Smooth muscle cell (in vitro differentiated cells): ENCODE results near the gene BACH2. TPM values are rescaled to one million over a fixed set of nuclear protein-coding genes. Genes with fewer than 3 reads are reported as not detected.
"Not testable (repeated sequence)": the region's sequence is repeated elsewhere in the genome, so short reads cannot be mapped to it uniquely, and the experiment has no call there.

Source experiments
- DNase-seq: peaks from one replicate; lab custom pipeline; 2025; ENCODE audit not compliant: unreplicated experiment; lab: John Stamatoyannopoulos, UW
- H2AFZ ChIP-seq: fragments of 200-600 bp; sonication (generic); 2 replicates; pipeline ENCODE4 v1.6.0; 2016; ENCODE audit warnings: antibody characterized with exemption, low read depth, mild to moderate bottlenecking
- H3F3A ChIP-seq: fragments of 200-600 bp; sonication (generic); 2 replicates; pipeline ENCODE4 v1.6.0; 2017; ENCODE audit warnings: antibody characterized with exemption, low read depth
- H3K27ac ChIP-seq: fragments of 200-600 bp; sonication (generic); 2 replicates; pipeline ENCODE4 v1.5.1; 2016; ENCODE audit warnings: low read depth, mild to moderate bottlenecking
- H3K27me3 ChIP-seq: fragments of 200-600 bp; sonication (generic); 2 replicates; pipeline ENCODE4 v1.6.1; 2016; ENCODE audit warnings: low read depth, mild to moderate bottlenecking
- H3K36me3 ChIP-seq: fragments of 200-600 bp; sonication (generic); 2 replicates; pipeline ENCODE4 v1.5.1; 2016; ENCODE audit warnings: low read depth
- H3K4me1 ChIP-seq: fragments of 200-600 bp; sonication (generic); 2 replicates; pipeline ENCODE4 v1.5.1; 2016; ENCODE audit warnings: low read depth
- H3K4me2 ChIP-seq: fragments of 200-600 bp; sonication (generic); 2 replicates; pipeline ENCODE4 v1.6.0; 2016; ENCODE audit warnings: mild to moderate bottlenecking
- H3K4me3 ChIP-seq: fragments of 200-600 bp; sonication (generic); 2 replicates; pipeline ENCODE4 v1.5.1; 2016; ENCODE audit warnings: mild to moderate bottlenecking
- H3K79me2 ChIP-seq: fragments of 200-600 bp; sonication (generic); 2 replicates; pipeline ENCODE4 v1.6.0; 2016; ENCODE audit warnings: low read depth, mild to moderate bottlenecking
- H3K9ac ChIP-seq: fragments of 200-600 bp; sonication (generic); 2 replicates; pipeline ENCODE4 v1.6.0; 2016; ENCODE audit warnings: low read depth
- H3K9me3 ChIP-seq: fragments of 200-600 bp; sonication (generic); replicated peaks from 2 replicates; pipeline ENCODE4 v1.5.1; 2016; ENCODE audit warnings: low read depth
- H4K20me1 ChIP-seq: fragments of 200-600 bp; sonication (generic); 2 replicates; pipeline ENCODE4 v1.6.0; 2016; ENCODE audit warnings: low read depth
- CTCF ChIP-seq: fragments of 200-600 bp; sonication (generic); IDR thresholded peaks from 2 replicates; pipeline ENCODE4 v1.5.1; 2017; ENCODE audit warnings: borderline replicate concordance, mild to moderate bottlenecking, antibody characterized with exemption; ENCODE audit not compliant: insufficient read depth, poor library complexity, severe bottlenecking
- WGBS: methylation state at CpG from one replicate; pipeline ENCODE4 v1.1.7; 2016; ENCODE audit warnings: low lambda C conversion rate; 5-methylcytosine and 5-hydroxymethylcytosine counted together
- polyA plus RNA-seq: library from polyadenylated mRNA; unstranded; fragments of >200 nt; fragmentation: Nextera tagmentation; extraction: Ambion mirVana; gene quantifications from 2 replicates; pipeline ENCODE4 v1.2.1, GENCODE V29; 2016
- total RNA-seq: library from RNA; depleted of rRNA; stranded (reverse); fragments of >200 nt; gene quantifications from 2 replicates; pipeline ENCODE4 v1.2.3, GENCODE V29; 2014

The BACH2 gene
- total and polyA plus RNA-seq, 2 experiments from 2014 or later, result 3.0 to 4.5 TPM

GRCh38 chr6:90136837-90137568 is 159.6 kb downstream of the BACH2 start:
- no peaks in the 10 kb centered on the region for H3K27me3 ChIP-seq
- peak overlapping the region; percentile 80 for H3K9ac ChIP-seq
- TF ChIP-seq CTCF, result no peak
- H3K79me2 ChIP-seq, result no peaks in the 10 kb centered on the region
- H2AFZ ChIP-seq, result no peak overlapping the region
- H3K4me3 ChIP-seq, result peak overlapping the region; percentile 1
- no peaks in the 10 kb centered on the region for H3K9me3 ChIP-seq
- H3K27ac ChIP-seq, result peak overlapping the region; percentile 92
- peak overlapping the region; percentile 74 for H3K4me2 ChIP-seq
- H3K36me3 ChIP-seq, result no peaks in the 10 kb centered on the region
- peaks cover 18% of the 10 kb centered on the region for H3F3A ChIP-seq
- H4K20me1 ChIP-seq, result no peaks in the 10 kb centered on the region
- peaks cover 8% of the 10 kb centered on the region for H3K4me1 ChIP-seq
- DNase-seq, result no peak
- 29% methylated on average over 2 of the region's 2 CpGs for whole genome bisulfite sequencing

GRCh38 chr6:90136176-90136575 is 160.5 kb downstream of the BACH2 start:
- H3K27ac ChIP-seq, result peak overlapping the region; percentile 92
- H2AFZ ChIP-seq, result no peak overlapping the region
- no peaks in the 10 kb centered on the region for H3K79me2 ChIP-seq
- H3K4me3 ChIP-seq, result no peak overlapping the region
- DNase-seq, result no peak
- H3K4me2 ChIP-seq, result peak overlapping the region; percentile 74
- no peaks in the 10 kb centered on the region for H3K9me3 ChIP-seq
- WGBS, result 48% methylated on average over 2 of the region's 2 CpGs
- H3K9ac ChIP-seq, result peak overlapping the region; percentile 80
- TF ChIP-seq CTCF, result no peak
- H3K36me3 ChIP-seq, result no peaks in the 10 kb centered on the region
- no peaks in the 10 kb centered on the region for H3K27me3 ChIP-seq
- no peaks in the 10 kb centered on the region for H4K20me1 ChIP-seq
- H3K4me1 ChIP-seq, result peaks cover 8% of the 10 kb centered on the region
- H3F3A ChIP-seq, result peaks cover 18% of the 10 kb centered on the region

GRCh38 chr6:90135667-90136066 is 161.0 kb downstream of the BACH2 start:
- no peak overlapping the region for H2AFZ ChIP-seq
- H3K36me3 ChIP-seq, result no peaks in the 10 kb centered on the region
- peak overlapping the region; percentile 74 for H3K4me2 ChIP-seq
- H3K4me1 ChIP-seq, result peaks cover 8% of the 10 kb centered on the region
- peak overlapping the region; percentile 92 for H3K27ac ChIP-seq
- WGBS, result 5% methylated on average over 5 of the region's 5 CpGs
- no peaks in the 10 kb centered on the region for H3K79me2 ChIP-seq
- no peaks in the 10 kb centered on the region for H3K27me3 ChIP-seq
- no peaks in the 10 kb centered on the region for H3K9me3 ChIP-seq
- no peak overlapping the region for H3K4me3 ChIP-seq
- peak overlapping the region; percentile 80 for H3K9ac ChIP-seq
- no peak for DNase-seq
- TF ChIP-seq CTCF, result no peak
- H4K20me1 ChIP-seq, result no peaks in the 10 kb centered on the region
- peaks cover 18% of the 10 kb centered on the region for H3F3A ChIP-seq

GRCh38 chr6:90133664-90134063 is 163.0 kb downstream of the BACH2 start:
- H3K4me1 ChIP-seq, H3K27me3 ChIP-seq, H3K9me3 ChIP-seq, H3K27ac ChIP-seq, DNase-seq, H3K36me3 ChIP-seq, H3K9ac ChIP-seq, H3K79me2 ChIP-seq, H3K4me3 ChIP-seq, H2AFZ ChIP-seq, H4K20me1 ChIP-seq, H3K4me2 ChIP-seq: not testable (repeated sequence)
- 97% methylated on average over 3 of the region's 3 CpGs for WGBS
- peaks cover 18% of the 10 kb centered on the region for H3F3A ChIP-seq
